C4-2B (cell line): ENCODE data around the gene TAF11L7.
"Not testable (repeated sequence)": the region's sequence is repeated elsewhere in the genome, so short reads cannot be mapped to it uniquely, and the experiment has no call there.

Experiments used
- ZFX ChIP-seq: fragments of 450-650 bp; IDR thresholded peaks from 2 replicates; pipeline ENCODE4 v1.6.1; 2017
- TF ChIP-seq, protein P1 (sequence below): fragments of 450-650 bp; conservative IDR thresholded peaks from 2 replicates; pipeline ENCODE4 v1.5.1; 2017; ENCODE audit warnings: mild to moderate bottlenecking

DNA sequence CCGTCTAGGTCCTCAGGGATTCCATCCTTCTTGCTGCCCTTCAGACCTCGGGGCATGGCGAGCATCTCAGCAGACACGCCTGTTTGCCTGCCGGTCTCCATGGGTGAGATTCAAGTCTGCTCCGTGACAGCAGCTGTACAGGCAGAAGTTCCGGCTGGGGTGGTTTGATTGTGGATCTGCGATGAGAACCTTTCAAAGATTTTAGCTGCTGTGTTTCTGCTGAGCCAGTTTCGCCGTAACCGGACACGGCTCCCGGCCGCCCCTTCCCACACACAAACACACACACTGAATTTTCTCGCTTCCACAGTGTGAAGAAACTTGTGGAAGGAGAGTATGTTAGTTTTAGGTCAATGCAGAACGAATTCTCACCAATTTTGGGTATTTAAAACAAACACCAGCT, at the start of gene TAF11L7:
- TF ChIP-seq, protein P1, sequence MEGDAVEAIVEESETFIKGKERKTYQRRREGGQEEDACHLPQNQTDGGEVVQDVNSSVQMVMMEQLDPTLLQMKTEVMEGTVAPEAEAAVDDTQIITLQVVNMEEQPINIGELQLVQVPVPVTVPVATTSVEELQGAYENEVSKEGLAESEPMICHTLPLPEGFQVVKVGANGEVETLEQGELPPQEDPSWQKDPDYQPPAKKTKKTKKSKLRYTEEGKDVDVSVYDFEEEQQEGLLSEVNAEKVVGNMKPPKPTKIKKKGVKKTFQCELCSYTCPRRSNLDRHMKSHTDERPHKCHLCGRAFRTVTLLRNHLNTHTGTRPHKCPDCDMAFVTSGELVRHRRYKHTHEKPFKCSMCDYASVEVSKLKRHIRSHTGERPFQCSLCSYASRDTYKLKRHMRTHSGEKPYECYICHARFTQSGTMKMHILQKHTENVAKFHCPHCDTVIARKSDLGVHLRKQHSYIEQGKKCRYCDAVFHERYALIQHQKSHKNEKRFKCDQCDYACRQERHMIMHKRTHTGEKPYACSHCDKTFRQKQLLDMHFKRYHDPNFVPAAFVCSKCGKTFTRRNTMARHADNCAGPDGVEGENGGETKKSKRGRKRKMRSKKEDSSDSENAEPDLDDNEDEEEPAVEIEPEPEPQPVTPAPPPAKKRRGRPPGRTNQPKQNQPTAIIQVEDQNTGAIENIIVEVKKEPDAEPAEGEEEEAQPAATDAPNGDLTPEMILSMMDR = not testable (repeated sequence)
- not testable (repeated sequence) for TF ChIP-seq ZFX
